Transverse colon (tissue), 4 donors: ENCODE results near the gene FAM234A.

ENCODE experiments used
- EP300 ChIP-seq: sonication (generic); formaldehyde crosslinking; IDR thresholded peaks from one replicate; pipeline ENCODE4 v1.6.1; 2017; ENCODE audit warnings: antibody characterized with exemption, low read depth
- POLR2A ChIP-seq: fragments of 450-650 bp; IDR thresholded peaks from one replicate; pipeline ENCODE4 v1.6.1; 2016; ENCODE audit warnings: antibody characterized with exemption, mild to moderate bottlenecking, moderate library complexity
- POLR2AphosphoS5 ChIP-seq, 3 donors: sonication (generic); formaldehyde crosslinking; IDR thresholded peaks; one replicate each; pipeline ENCODE4 v1.6.1; 2016; ENCODE audit warnings: antibody characterized with exemption in 3 of 3
- TF ChIP-seq, protein P1 (sequence below), 5 experiments: fragments of 200-600 bp in 3 of 5; fragments of 450-650 bp in 2 of 5; sonication (generic) in 3 of 5; IDR thresholded peaks; 1 replicate in 2 of 5; 2 replicates in 3 of 5; pipeline ENCODE4 v1.5.1; 2016 to 2017; ENCODE audit warnings: antibody characterized with exemption in 5 of 5, inconsistent platforms in 3 of 5, mild to moderate bottlenecking in 2 of 5, moderate library complexity in 1 of 5

GRCh38 chr16:242281-242680 is 7.7 kb downstream of the FAM234A start:
- TF ChIP-seq POLR2AphosphoS5 (IDR thresholded peaks at IDR 0.05) (no peak), POLR2A (no peak), EP300 (no peak)
- TF ChIP-seq, protein P1, sequence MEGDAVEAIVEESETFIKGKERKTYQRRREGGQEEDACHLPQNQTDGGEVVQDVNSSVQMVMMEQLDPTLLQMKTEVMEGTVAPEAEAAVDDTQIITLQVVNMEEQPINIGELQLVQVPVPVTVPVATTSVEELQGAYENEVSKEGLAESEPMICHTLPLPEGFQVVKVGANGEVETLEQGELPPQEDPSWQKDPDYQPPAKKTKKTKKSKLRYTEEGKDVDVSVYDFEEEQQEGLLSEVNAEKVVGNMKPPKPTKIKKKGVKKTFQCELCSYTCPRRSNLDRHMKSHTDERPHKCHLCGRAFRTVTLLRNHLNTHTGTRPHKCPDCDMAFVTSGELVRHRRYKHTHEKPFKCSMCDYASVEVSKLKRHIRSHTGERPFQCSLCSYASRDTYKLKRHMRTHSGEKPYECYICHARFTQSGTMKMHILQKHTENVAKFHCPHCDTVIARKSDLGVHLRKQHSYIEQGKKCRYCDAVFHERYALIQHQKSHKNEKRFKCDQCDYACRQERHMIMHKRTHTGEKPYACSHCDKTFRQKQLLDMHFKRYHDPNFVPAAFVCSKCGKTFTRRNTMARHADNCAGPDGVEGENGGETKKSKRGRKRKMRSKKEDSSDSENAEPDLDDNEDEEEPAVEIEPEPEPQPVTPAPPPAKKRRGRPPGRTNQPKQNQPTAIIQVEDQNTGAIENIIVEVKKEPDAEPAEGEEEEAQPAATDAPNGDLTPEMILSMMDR (IDR thresholded peaks at IDR 0.05), result no peak
